Gastrocnemius medialis (tissue), 4 donors: ENCODE results near the gene SYT1.

Experiments used
- CTCF ChIP-seq, 5 experiments: fragments of 450-650 bp in 3 of 5; fragments of 200-600 bp in 2 of 5; sonication (generic) in 2 of 5; IDR thresholded peaks in 4 of 5; conservative IDR thresholded peaks in 1 of 5; 1 replicate in 4 of 5; 2 replicates in 1 of 5; pipeline ENCODE4 v1.5.1; 2016 to 2019; ENCODE audit warnings: antibody characterized with exemption in 5 of 5, mild to moderate bottlenecking in 3 of 5, moderate library complexity in 3 of 5
- POLR2A ChIP-seq, 2 donors: fragments of 450-650 bp; IDR thresholded peaks; one replicate each; pipeline ENCODE4 v1.6.1; 2017; ENCODE audit warnings: antibody characterized with exemption in 2 of 2, mild to moderate bottlenecking in 2 of 2, moderate library complexity in 2 of 2

DNA sequence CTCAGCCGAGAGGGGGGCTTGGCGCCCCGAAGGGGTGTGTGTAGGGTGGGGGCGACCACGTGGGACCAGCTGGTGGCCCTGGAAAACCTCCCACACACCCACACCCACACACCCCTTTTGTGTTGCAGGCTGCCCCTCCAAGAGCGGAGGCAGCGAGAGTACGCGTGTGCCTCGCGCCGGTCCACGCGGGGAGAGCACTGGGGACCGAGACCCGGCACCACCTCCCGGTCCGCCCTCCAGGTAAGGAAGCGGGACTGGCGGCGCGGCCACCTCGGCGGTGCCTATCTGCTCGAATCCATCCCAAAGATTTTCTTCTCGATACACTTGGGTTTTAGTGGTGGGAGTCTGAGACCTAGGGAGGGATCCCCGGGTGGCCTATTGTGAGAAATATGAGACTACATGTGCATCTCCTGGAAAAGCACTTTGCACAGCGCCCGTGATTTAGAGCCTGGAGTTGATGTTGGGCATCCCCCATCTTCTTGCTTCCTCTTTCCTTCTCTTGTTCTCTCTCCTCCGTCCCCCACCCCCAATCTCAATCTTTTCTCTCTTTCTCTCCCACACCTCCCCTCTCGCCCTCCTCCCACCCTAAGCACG lies 393 bp downstream of the SYT1 start:
- TF ChIP-seq CTCF (IDR thresholded peaks at IDR 0.05 in 4 of 5, conservative IDR thresholded peaks at IDR 0.05 in 1 of 5) (no peak), POLR2A (IDR thresholded peaks at IDR 0.05) (no peak)
